GM19099 (cell line): Measurements from ENCODE around the gene TMEFF2.

ENCODE experiments used
- POLR2A ChIP-seq: IDR thresholded peaks from 3 replicates; pipeline ENCODE4 v1.6.1; 2011; ENCODE audit warnings: low read depth; ENCODE audit not compliant: insufficient read length; ENCODE audit errors: extremely low read depth

Gene TMEFF2

DNA sequence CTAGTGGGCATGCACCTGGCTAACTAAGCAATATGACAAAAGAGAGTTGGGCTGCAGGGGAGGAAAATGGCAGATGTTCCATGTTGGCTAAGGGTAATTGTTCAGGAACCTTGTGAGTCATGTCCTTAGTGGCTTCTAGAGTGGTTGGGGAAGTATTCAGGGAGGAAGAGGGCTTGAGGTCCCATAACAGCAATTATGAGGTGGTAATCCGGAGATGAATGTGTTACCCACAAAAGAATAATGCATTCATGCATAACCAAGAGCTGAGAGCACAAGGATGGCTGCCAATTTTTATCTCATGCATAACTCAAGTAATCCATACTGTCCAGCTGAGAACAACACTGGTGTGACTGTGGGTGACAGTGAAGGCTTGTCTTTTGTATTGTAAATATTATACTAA is 42.9 kb downstream of the TMEFF2 start:
- no peak for TF ChIP-seq POLR2A

DNA sequence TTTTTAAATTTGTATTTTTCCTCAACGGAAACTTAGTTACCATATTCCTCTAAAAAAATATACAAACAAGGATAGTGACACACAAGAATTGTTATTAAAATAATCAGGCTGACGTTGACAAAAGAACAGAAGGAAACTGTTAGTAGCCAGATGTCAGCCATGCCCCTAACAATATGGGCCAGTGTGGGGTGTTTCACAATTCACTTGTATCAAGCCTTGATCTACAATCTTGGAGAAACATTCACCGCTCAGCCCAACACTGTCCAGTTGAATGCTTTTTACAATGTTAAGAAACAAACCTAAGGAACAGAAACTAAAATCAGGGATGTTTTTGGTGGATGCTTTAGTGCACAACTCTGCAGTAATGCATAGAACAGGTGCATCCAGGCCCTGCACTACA is 44.6 kb downstream of the TMEFF2 start:
- TF ChIP-seq POLR2A = no peak

DNA sequence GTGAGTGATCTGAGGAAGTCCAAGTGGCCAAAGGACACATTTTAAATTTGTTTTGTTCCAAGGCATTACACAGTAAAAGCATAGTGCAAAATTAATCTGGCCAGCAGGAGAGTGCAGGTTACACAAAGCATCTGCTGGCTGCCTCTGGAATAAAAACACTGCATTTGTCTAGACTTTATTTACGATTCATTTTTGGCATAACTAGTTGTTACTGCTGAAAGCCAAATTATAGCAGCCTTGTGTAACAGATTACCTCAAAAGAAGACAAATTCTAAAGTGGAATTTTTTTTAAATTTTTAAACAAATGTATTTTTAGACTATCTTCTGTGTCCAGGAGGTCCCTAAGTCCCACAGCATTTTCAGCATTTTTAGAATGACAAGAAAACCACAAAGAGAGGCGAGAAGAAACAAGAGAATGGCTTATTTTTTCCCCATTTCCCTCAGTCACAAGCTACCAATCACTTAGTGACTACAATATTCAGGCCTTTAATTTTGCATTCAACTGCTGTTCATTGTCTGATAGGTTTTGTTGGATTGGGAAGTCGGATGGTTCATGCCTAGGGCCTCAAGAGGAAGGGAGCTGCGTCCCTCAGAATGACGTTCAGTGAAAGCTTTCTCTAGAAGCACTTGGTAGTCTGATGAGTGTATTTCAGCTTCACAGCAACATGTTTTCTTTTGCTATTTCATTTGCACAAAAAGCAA is 46.0 kb downstream of the TMEFF2 start:
- TF ChIP-seq POLR2A = no peak

DNA sequence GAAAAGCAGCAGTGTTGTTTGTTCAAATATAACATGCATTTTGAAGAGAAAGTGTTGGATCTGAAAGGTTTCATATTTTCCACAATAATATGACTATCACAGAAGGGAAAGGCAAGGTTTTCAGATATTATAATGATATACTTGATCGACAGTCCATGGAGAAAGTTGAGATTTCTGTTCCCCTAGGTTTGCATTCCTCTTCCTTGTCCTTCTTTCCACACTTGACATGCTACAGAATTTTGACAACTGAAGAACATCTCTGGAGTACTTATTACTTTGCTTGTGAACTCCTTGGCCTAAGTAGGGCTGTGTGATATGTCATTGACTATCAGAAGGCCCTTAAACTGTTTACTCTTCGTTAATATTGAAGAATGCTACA is 46.5 kb downstream of the TMEFF2 start:
- no peak for TF ChIP-seq POLR2A

GRCh38 chr2:192146069-192147015 is 48.4 kb downstream of the TMEFF2 start:
- no peak for TF ChIP-seq POLR2A

- no peak for TF ChIP-seq POLR2A
Measured at GRCh38 chr2:192145496-192145895, 49.2 kb downstream of the TMEFF2 start.

- TF ChIP-seq POLR2A = no peak
Measured at GRCh38 chr2:192140236-192140839, 54.4 kb downstream of the TMEFF2 start.

DNA sequence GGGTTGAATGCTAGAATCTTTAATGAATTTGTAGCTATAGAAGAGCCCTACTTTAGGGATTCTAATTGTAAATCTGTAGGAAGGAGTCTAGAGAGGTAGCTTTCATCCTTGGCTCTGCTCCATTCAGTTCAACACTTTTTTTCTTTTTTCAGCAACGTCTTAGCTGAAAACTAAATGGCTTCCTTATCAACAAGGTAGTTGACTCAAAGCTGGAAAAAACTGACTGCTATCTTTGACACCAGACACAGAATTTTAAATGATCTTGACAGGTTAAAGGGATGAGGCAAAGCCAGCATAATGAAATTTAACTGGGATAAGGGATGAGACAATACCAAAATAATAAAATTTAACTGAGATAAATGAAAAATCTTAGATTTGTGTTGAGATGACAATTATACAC is 54.9 kb downstream of the TMEFF2 start:
- TF ChIP-seq POLR2A = no peak

GRCh38 chr2:192137451-192137850 is 57.3 kb downstream of the TMEFF2 start:
- no peak for TF ChIP-seq POLR2A

GRCh38 chr2:192128655-192129054 is 66.1 kb downstream of the TMEFF2 start:
- TF ChIP-seq POLR2A = no peak

DNA sequence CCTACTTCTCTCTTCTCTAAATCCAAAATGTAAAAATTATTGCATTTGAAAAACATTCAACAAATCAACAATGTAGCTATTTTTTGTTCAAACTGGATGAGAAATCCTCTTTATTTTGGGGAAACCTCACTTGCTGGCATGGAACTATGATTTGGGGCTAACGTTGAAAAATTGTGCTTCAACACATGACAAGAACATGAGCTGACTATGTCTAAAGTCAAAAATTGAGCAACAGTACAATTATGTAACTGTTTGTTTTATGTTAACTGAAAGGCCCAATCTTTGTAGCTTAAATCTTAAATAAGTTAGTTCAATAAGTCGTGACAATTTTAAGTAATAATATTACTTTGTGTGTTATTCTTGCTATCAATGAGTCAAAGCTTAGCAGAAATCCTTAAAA is 67.3 kb downstream of the TMEFF2 start:
- TF ChIP-seq POLR2A = no peak

DNA sequence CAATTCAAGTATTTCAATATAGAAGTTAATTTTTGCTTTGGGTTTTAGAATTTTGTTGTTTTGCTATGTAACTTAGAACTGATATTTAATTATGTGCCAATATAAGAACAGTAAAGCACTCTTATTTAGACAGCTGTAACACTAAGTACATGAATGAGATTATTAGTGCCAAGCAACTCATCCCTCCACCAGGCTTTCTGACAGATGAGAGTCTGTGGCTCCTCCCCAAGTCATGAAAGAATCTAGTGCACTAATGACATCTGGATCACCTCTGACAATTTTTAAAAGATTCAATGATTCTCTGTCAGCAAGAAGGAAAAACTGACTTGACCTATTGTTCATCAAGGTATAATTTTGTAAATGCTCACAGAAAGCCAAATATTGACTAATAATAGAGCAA is 67.8 kb downstream of the TMEFF2 start:
- TF ChIP-seq POLR2A = no peak

GRCh38 chr2:192126426-192126825 is 68.3 kb downstream of the TMEFF2 start:
- TF ChIP-seq POLR2A = no peak

DNA sequence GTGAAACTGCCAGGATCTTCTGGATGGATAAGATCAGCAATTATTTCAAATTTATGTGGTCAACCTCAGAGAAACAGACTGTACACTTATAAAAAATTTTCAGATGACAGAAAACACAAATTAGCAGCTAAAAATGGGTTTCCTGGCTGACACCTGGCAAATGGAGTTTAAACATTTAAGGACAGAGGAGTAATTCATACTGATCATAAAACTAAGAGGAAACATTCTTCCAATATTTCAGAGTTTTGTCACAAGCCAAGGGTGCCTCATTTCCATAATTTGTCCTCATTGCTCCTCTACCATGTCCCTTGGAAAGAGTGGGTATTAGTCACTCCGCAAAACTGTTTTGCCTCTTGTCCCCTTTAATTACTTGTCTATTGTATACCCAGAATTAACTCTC is 70.2 kb downstream of the TMEFF2 start:
- TF ChIP-seq POLR2A = no peak

DNA sequence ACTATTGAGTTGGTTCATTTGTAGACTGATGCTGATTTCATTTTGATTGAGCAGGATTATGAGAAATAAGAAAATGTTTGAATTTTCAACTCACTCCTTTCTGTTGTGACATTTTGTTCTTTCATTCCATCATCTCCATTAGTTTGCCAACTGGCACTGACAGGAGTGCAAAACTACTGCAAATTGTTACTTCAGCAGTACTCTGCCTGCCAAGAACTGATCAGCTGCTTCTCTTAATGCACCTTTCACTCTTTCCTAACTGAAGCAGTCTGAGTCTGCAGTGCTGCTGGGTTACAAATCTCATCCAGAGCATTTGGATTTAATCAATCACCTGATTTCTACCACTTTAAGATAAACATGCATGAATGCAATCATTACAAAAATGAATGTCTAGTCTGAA is 70.9 kb downstream of the TMEFF2 start:
- TF ChIP-seq POLR2A = no peak

DNA sequence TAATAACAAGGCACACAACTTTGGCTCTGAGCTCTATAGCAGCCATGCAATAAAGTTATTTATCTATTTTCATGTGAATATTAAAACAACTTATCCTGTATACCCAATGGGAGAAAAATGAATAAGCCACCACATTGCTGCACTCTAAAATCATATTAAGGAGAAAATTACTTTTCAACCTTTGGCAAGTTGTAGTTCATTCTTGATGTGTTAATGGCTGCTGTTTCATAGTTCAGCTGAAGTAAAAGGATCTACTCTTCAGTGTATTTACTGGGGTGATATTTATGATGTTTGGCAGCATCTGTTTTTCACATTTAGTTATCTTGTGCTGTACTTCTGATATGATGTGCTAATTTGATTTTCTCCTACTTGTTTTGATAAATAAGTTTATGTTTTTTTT is 71.8 kb downstream of the TMEFF2 start:
- TF ChIP-seq POLR2A = no peak

DNA sequence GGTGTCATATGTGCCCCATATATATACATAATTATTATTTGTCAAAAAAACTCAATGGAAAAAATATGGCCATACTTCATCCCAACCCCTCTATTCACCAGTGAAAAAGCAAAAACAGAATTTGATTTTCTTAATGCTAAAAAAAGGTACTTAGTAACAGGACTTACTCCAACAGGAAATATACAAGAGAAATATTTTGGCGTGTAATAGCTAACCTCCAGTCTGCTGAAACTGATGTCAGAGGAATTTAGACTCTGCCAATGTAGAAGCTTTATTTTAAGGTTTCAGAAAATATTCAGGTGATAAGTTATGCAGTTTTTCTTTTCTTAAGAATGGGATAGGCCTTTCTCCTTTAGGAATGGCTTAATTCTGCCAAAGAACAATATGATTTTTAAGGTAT is 72.6 kb downstream of the TMEFF2 start:
- TF ChIP-seq POLR2A = no peak

DNA sequence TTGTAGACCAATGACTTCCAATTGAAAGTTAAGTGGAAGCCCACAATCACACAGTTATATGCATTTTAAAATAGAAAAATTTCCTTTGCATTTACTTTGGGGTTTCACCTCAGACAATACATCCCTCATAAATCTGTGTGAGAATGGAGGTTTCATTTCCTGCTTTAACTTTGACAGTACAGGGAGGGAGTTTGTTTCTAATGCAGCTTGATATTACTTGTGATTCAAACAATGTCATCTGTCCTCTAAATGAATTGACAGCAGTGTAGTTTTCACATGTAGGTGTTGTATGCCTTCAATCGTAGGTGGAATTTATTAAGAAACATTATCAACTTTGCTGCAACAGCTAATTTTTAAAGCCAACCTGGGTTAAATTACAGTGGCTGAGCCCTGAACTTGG is 75.2 kb downstream of the TMEFF2 start:
- no peak for TF ChIP-seq POLR2A
